Measurements from ENCODE around the gene LARP4B. TPM values are rescaled to one million over a fixed set of nuclear protein-coding genes. Genes with fewer than 3 reads are reported as not detected.

Gene LARP4B
- total and polyA plus RNA-seq, 2 of the 13 experiments (the other 11 are each of a cell fraction or from before 2014, with no cell fraction given) = 19.5 to 30.2 TPM

- peak; percentile 42 for TF ChIP-seq ZNF687 (CRISPR knock-in tag; IDR thresholded peaks at IDR 0.05)
- TF ChIP-seq ZNF75D (CRISPR knock-in tag; IDR thresholded peaks at IDR 0.05; ENCODE audit: borderline replicate concordance) = no peak
- TF ChIP-seq AKAP8 (CRISPR knock-in tag; IDR thresholded peaks at IDR 0.05) = no peak
- TF ChIP-seq ZNF18 (CRISPR knock-in tag; IDR thresholded peaks at IDR 0.05; ENCODE audit: insufficient replicate concordance) = no peak
- no peak for TF ChIP-seq SMAD1 (CRISPR knock-in tag; IDR thresholded peaks at IDR 0.05; ENCODE audit: borderline replicate concordance, low read depth)
- TF ChIP-seq ZNF407 (CRISPR knock-in tag; IDR thresholded peaks at IDR 0.05; ENCODE audit: not compliant biosample characterization) = no peak
- no peak for TF ChIP-seq MIER2 (CRISPR knock-in tag; IDR thresholded peaks at IDR 0.05)
- no peak for TF ChIP-seq TRIM24 (CRISPR knock-in tag; IDR thresholded peaks at IDR 0.05)
- TF ChIP-seq MLXIP (CRISPR knock-in tag; IDR thresholded peaks at IDR 0.05; ENCODE audit: borderline replicate concordance) = no peak
- no peak for TF ChIP-seq HDAC2 (CRISPR knock-in tag; IDR thresholded peaks at IDR 0.05)
- no peak for TF ChIP-seq MEIS1 (CRISPR knock-in tag; IDR thresholded peaks at IDR 0.05; ENCODE audit: borderline replicate concordance)
These were observed 38.1 kb upstream of the LARP4B start (continued) for GRCh38 chr10:969473-970150.
